IMR-90 (cell line): ENCODE results near the gene MARCHF3. TPM values are rescaled to one million over a fixed set of nuclear protein-coding genes. Genes with fewer than 3 reads are reported as not detected.

Source experiments
- ATAC-seq: fragments of 200-7000 bp; cut with Tn5 transposase; 2 replicates; pipeline ENCODE4 v1.9.1; 2020; ENCODE audit warnings: low read depth, mild to moderate bottlenecking, moderate library complexity
- BruUV-seq: library from RNA; stranded (reverse); fragments of 400-500 nt; replicated peaks from 2 replicates; lab custom pipeline; 2021; lab: Mats Ljungman, UMichigan
- CTCF ChIA-PET: fragments of 300-600 bp; formaldehyde crosslinking; extraction: SDS; loops from one replicate; lab custom pipeline; 2021; ENCODE audit warnings: antibody characterized with exemption; lab: Yijun Ruan, JAX
- POLR2A ChIA-PET: fragments of 300-600 bp; sonication (Branson Sonifier 250); formaldehyde crosslinking; loops from one replicate; lab custom pipeline; 2022; ENCODE audit warnings: antibody characterized with exemption; ENCODE audit not compliant: unreplicated experiment; lab: Charles Lee
- DNase-seq: peaks from one replicate; pipeline ENCODE4 v3.0.0; 2013
- H2AFZ ChIP-seq: replicated peaks from 2 replicates; pipeline ENCODE3; 2013; ENCODE audit warnings: low read length, mild to moderate bottlenecking; ENCODE audit not compliant: poor library complexity
- H2AK5ac ChIP-seq: 2 replicates; pipeline ENCODE4 v1.6.1; 2013; ENCODE audit warnings: low read depth, low read length, inconsistent platforms
- H2AK9ac ChIP-seq: replicated peaks from 2 replicates; pipeline ENCODE3; 2013; ENCODE audit warnings: mild to moderate bottlenecking, low read depth, low read length, moderate library complexity; ENCODE audit not compliant: poor library complexity
- H2BK120ac ChIP-seq: 2 replicates; pipeline ENCODE4 v1.6.1; 2013; ENCODE audit warnings: low read depth, low read length, inconsistent platforms
- H2BK15ac ChIP-seq: 3 replicates; pipeline ENCODE4 v1.6.1; 2013; ENCODE audit warnings: low read depth, low read length, inconsistent platforms
- H2BK20ac ChIP-seq: 2 replicates; pipeline ENCODE4 v1.6.1; 2013; ENCODE audit warnings: low read depth, mild to moderate bottlenecking, inconsistent platforms, low read length, moderate library complexity
- H2BK5ac ChIP-seq: 2 replicates; pipeline ENCODE4 v1.6.1; 2013; ENCODE audit warnings: mild to moderate bottlenecking, low read depth, low read length, inconsistent platforms; ENCODE audit not compliant: poor library complexity, severe bottlenecking
- H3K14ac ChIP-seq: replicated peaks from 2 replicates; pipeline ENCODE4 v1.6.1; 2013; ENCODE audit warnings: low read depth, low read length, inconsistent platforms
- H3K18ac ChIP-seq: 2 replicates; pipeline ENCODE4 v1.6.1; 2013; ENCODE audit warnings: low read depth, low read length, control low read depth
- H3K23ac ChIP-seq: 2 replicates; pipeline ENCODE4 v1.6.1; 2013; ENCODE audit warnings: low read depth, low read length, inconsistent platforms
- H3K27ac ChIP-seq: 2 replicates; pipeline ENCODE4 v1.5.1; 2013; ENCODE audit warnings: mild to moderate bottlenecking, control low read depth, low read length; ENCODE audit not compliant: insufficient read depth
- H3K27me3 ChIP-seq: 2 replicates; pipeline ENCODE4 v1.6.1; 2013; ENCODE audit warnings: low read length; ENCODE audit not compliant: control insufficient read depth, insufficient read depth
- H3K36me3 ChIP-seq: 2 replicates; pipeline ENCODE4 v1.6.1; 2013; ENCODE audit warnings: low read length, mixed read lengths; ENCODE audit not compliant: control insufficient read depth, insufficient read depth
- H3K4ac ChIP-seq: 2 replicates; pipeline ENCODE4 v1.6.1; 2013; ENCODE audit warnings: low read depth, low read length, inconsistent platforms
- H3K4me1 ChIP-seq: 2 replicates; pipeline ENCODE4 v1.6.1; 2013; ENCODE audit warnings: low read length, mixed read lengths; ENCODE audit not compliant: control insufficient read depth, insufficient read depth
- H3K4me2 ChIP-seq: 2 replicates; pipeline ENCODE4 v1.6.1; 2013; ENCODE audit warnings: low read depth, mild to moderate bottlenecking, control low read depth, low read length, moderate library complexity
- H3K4me3 ChIP-seq: 2 replicates; pipeline ENCODE4 v1.5.1; 2013; ENCODE audit warnings: low read depth, mild to moderate bottlenecking, control low read depth, low read length, moderate library complexity; ENCODE audit not compliant: insufficient read depth
- H3K56ac ChIP-seq: 2 replicates; pipeline ENCODE4 v1.6.1; 2013; ENCODE audit warnings: low read length, inconsistent platforms; ENCODE audit not compliant: insufficient read depth; ENCODE audit errors: extremely low read depth
- H3K79me1 ChIP-seq, 2 experiments: 2 replicates each; pipeline ENCODE4 v1.6.1; 2013; ENCODE audit warnings: low read length in 2 of 2, inconsistent platforms in 1 of 2, low read depth in 1 of 2
- H3K9ac ChIP-seq: 2 replicates; pipeline ENCODE4 v1.6.1; 2013; ENCODE audit warnings: low read depth, low read length, control low read depth
- H3K9me1 ChIP-seq: 2 replicates; pipeline ENCODE4 v1.6.1; 2013; ENCODE audit warnings: low read length, inconsistent platforms; ENCODE audit not compliant: insufficient read depth
- H3K9me3 ChIP-seq: 2 replicates; pipeline ENCODE4 v1.6.1; 2013; ENCODE audit warnings: low read length; ENCODE audit not compliant: control insufficient read depth, insufficient read depth
- H4K20me1 ChIP-seq: 2 replicates; pipeline ENCODE4 v1.6.1; 2013; ENCODE audit warnings: low read length, inconsistent platforms; ENCODE audit not compliant: insufficient read depth
- H4K5ac ChIP-seq: 2 replicates; pipeline ENCODE4 v1.6.1; 2013; ENCODE audit warnings: mild to moderate bottlenecking, low read depth, low read length, control low read depth
- H4K8ac ChIP-seq, 2 experiments: 2 replicates each; pipeline ENCODE4 v1.6.1; 2013; ENCODE audit warnings: low read depth in 2 of 2, low read length in 2 of 2, control low read depth in 1 of 2, inconsistent platforms in 1 of 2
- H4K91ac ChIP-seq: 2 replicates; pipeline ENCODE4 v1.6.1; 2013; ENCODE audit warnings: low read depth, low read length, inconsistent platforms; ENCODE audit not compliant: insufficient read depth
- WGBS, 2 experiments: methylation state at CpG; one replicate each; pipeline versions ENCODE4 v1.1.5 to v1.1.7; 2013; ENCODE audit warnings: missing lambda C conversion rate in 2 of 2; ENCODE audit not compliant: insufficient read length in 1 of 2; ENCODE audit errors: extremely low coverage in 2 of 2; 5-methylcytosine and 5-hydroxymethylcytosine counted together
- dilution Hi-C: fragments of 300-500 bp; cut with HindIII; formaldehyde crosslinking; loops from one replicate; pipeline ENCODE4 v1.14.3; 2018; ENCODE audit warnings: low sequenced_read_pairs; ENCODE audit not compliant: unreplicated experiment
- in situ Hi-C: fragments of 300-500 bp; cut with MboI; formaldehyde crosslinking; loops from 3 replicates; pipeline ENCODE4 v1.14.3; 2019; ENCODE audit warnings: low sequenced_read_pairs, inconsistent platforms, mixed read lengths
- intact Hi-C: fragments of 100-400 bp; cut with micrococcal nuclease; formaldehyde crosslinking; loops from 2 replicates; pipeline ENCODE4 v1.10.0; 2022
- polyA plus RNA-seq, 3 experiments: library from polyadenylated mRNA; depleted of rRNA; stranded (reverse); fragments of >200 nt; gene quantifications; 2 replicates each; pipeline ENCODE4 v1.2.3, GENCODE V29; 2012; ENCODE audit warnings: low replicate concordance in 1 of 3
- total RNA-seq: library from RNA; depleted of rRNA; stranded (reverse); fragments of >200 nt; gene quantifications from 2 replicates; pipeline ENCODE4 v1.2.3, GENCODE V29; 2012
- TF ChIP-seq, protein P1 (sequence below): fragments of 150-350 bp; IDR thresholded peaks from 2 replicates; pipeline ENCODE4 v1.6.1; 2017; ENCODE audit warnings: mild to moderate bottlenecking, antibody characterized with exemption, low read length, low read depth

MARCHF3 gene
- total and polyA plus RNA-seq, 2 of the 4 experiments (the other 2 are of a cell fraction): 11.2 to 18.8 TPM

- Histone ChIP-seq H4K5ac (no peak overlapping the region), H3K4me1 (peaks cover 2% of the 10 kb centered on the region; the same call in 1 of the 2 replicates), H2BK20ac (no peak overlapping the region), H3K4me2 (no peak overlapping the region), H3K36me3 (no peaks in the 10 kb centered on the region), H3K27me3 (no peaks in the 10 kb centered on the region), H2AFZ (no peak overlapping the region), H3K79me1 (no peaks in the 10 kb centered on the region), H3K14ac (no peak overlapping the region), H3K27ac (no peak overlapping the region), H2BK5ac (no peak overlapping the region), H4K91ac (no peak overlapping the region), H4K8ac (no peak overlapping the region), H3K4me3 (no peak overlapping the region), H4K20me1 (no peaks in the 10 kb centered on the region), H3K18ac (no peak overlapping the region), H3K9me1 (no peaks in the 10 kb centered on the region; the same call in 1 of the 2 replicates), H2BK15ac (no peak overlapping the region), H2BK120ac (no peak overlapping the region), H2AK9ac (no peak overlapping the region), H3K23ac (no peak overlapping the region), H2AK5ac (no peak overlapping the region), H3K4ac (no peak overlapping the region), H3K9me3 (no peaks in the 10 kb centered on the region), H3K56ac (no peak overlapping the region), H3K9ac (no peak overlapping the region)
- intact Hi-C loops (loop anchor here (5.0 kb wide), 2 partner anchors 185 to 380 kb away; partner anchors contain the start of gene MARCHF3), in situ Hi-C loops (no loop called here), dilution Hi-C loops (no loop called here)
- WGBS, 2 experiments: 82% methylated on average over 3 of the region's 5 CpGs; no CpG with 5 or more reads in 1 of the 2 experiments
- BruUV-seq: no TSS peak
- no peak for DNase-seq
- no peak for ATAC-seq
- ChIA-PET POLR2A (no interaction called here), CTCF (no interaction called here)
- TF ChIP-seq, protein P1, sequence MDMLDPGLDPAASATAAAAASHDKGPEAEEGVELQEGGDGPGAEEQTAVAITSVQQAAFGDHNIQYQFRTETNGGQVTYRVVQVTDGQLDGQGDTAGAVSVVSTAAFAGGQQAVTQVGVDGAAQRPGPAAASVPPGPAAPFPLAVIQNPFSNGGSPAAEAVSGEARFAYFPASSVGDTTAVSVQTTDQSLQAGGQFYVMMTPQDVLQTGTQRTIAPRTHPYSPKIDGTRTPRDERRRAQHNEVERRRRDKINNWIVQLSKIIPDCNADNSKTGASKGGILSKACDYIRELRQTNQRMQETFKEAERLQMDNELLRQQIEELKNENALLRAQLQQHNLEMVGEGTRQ: no peak
Observed at GRCh38 chr5:126846744-126847455, 183.5 kb downstream of the MARCHF3 start.
